Common myeloid progenitor, CD34-positive (primary cell): Measurements from ENCODE around the gene ZDHHC11.
"Not testable (repeated sequence)": the region's sequence is repeated elsewhere in the genome, so short reads cannot be mapped to it uniquely, and the experiment has no call there.

Source experiments
- CTCF ChIA-PET: fragments of 350-600 bp; sonication (Branson Sonifier 250); formaldehyde crosslinking; loops from one replicate; lab custom pipeline; 2021; ENCODE audit warnings: antibody characterized with exemption; lab: Charles Lee
- POLR2A ChIA-PET: fragments of 350-600 bp; sonication (Branson Sonifier 250); formaldehyde crosslinking; loops from one replicate; lab custom pipeline; 2021; ENCODE audit warnings: antibody characterized with exemption; lab: Charles Lee
- DNase-seq, 3 donors: peaks; one replicate each; pipeline versions ENCODE4 v3.0.0 to v3.0.0-alpha.2; 2013
- H3K27ac ChIP-seq, 2 experiments: 1 replicate in 1 of 2; 2 replicates in 1 of 2; pipeline ENCODE4 v1.7.0; 2013; ENCODE audit warnings: inconsistent platforms in 2 of 2, low read length in 2 of 2, mild to moderate bottlenecking in 2 of 2, low read depth in 1 of 2, moderate library complexity in 1 of 2; ENCODE audit not compliant: severe bottlenecking in 2 of 2, insufficient read depth in 1 of 2, poor library complexity in 1 of 2
- H3K27me3 ChIP-seq, 5 experiments: replicated peaks in 2 of 5; 1 replicate in 3 of 5; 2 replicates in 2 of 5; pipeline versions ENCODE4 v1.6.1 to v1.7.0; 2013; ENCODE audit warnings: low read length in 4 of 5, mild to moderate bottlenecking in 2 of 5, moderate library complexity in 2 of 5, inconsistent platforms in 1 of 5; ENCODE audit not compliant: insufficient read depth in 5 of 5, control insufficient read depth in 4 of 5
- H3K36me3 ChIP-seq, 4 experiments: 1 replicate in 2 of 4; 2 replicates in 2 of 4; pipeline versions ENCODE4 v1.6.1 to v1.7.0; 2013; ENCODE audit warnings: low read length in 3 of 4, control low read depth in 1 of 4, mild to moderate bottlenecking in 1 of 4; ENCODE audit not compliant: control insufficient read depth in 4 of 4, insufficient read depth in 4 of 4
- H3K4me1 ChIP-seq, 4 experiments: 1 replicate in 3 of 4; 2 replicates in 1 of 4; pipeline versions ENCODE4 v1.6.1 to v1.7.1; 2013; ENCODE audit warnings: low read length in 3 of 4, mild to moderate bottlenecking in 3 of 4, control low read depth in 1 of 4, inconsistent platforms in 1 of 4, moderate library complexity in 1 of 4; ENCODE audit not compliant: control insufficient read depth in 4 of 4, insufficient read depth in 4 of 4; ENCODE audit errors: control extremely low read depth in 1 of 4
- H3K4me3 ChIP-seq, 7 experiments: 1 replicate in 4 of 7; 2 replicates in 3 of 7; pipeline versions ENCODE4 v1.5.1 to v1.7.0; 2013; ENCODE audit warnings: mild to moderate bottlenecking in 7 of 7, low read length in 6 of 7, moderate library complexity in 6 of 7, inconsistent platforms in 2 of 7, low read depth in 2 of 7, control low read depth in 1 of 7; ENCODE audit not compliant: insufficient read depth in 4 of 7, control insufficient read depth in 1 of 7; ENCODE audit errors: extremely low read depth in 1 of 7
- H3K9me3 ChIP-seq, 5 experiments: 1 replicate in 4 of 5; 2 replicates in 1 of 5; pipeline versions ENCODE4 v1.6.1 to v1.7.1; 2013; ENCODE audit warnings: low read length in 4 of 5, mild to moderate bottlenecking in 2 of 5, inconsistent platforms in 1 of 5, low read depth in 1 of 5, moderate library complexity in 1 of 5; ENCODE audit not compliant: control insufficient read depth in 4 of 5, insufficient read depth in 2 of 5; ENCODE audit errors: control extremely low read depth in 1 of 5
- WGBS: methylation state at CpG from one replicate; pipeline ENCODE4 v1.1.5; 2013; ENCODE audit not compliant: insufficient coverage; 5-methylcytosine and 5-hydroxymethylcytosine counted together

The ZDHHC11 gene

GRCh38 chr5:785181-785705 is 65.5 kb downstream of the ZDHHC11 start:
- Histone ChIP-seq H3K27me3 (peaks cover 0 to 46% (median 0%) of the 10 kb centered on the region in 5 experiments), H3K4me3 (peak overlapping the region in 5 of 7 experiments; percentile 23 to 79 (median 47)), H3K4me1 (peaks cover 0 to 22% (median 12%) of the 10 kb centered on the region in 4 experiments)
- H3K9me3 ChIP-seq, CTCF ChIA-PET, POLR2A ChIA-PET, H3K27ac ChIP-seq, H3K36me3 ChIP-seq: not testable (repeated sequence)
- 5% methylated on average over 17 of the region's 43 CpGs for WGBS
- DNase-seq, result peak in 1 of 3 donors; percentile 22

- Histone ChIP-seq H3K27me3 (peaks cover 0 to 42% (median 0%) of the 10 kb centered on the region in 5 experiments), H3K4me1 (peaks cover 0 to 22% (median 12%) of the 10 kb centered on the region in 4 experiments), H3K4me3 (peak within 1 kb of the TSS; percentile 20 to 79 (median 57))
- 0% methylated on average over 52 of the region's 101 CpGs for WGBS
- POLR2A ChIA-PET, H3K27ac ChIP-seq, H3K9me3 ChIP-seq, CTCF ChIA-PET, H3K36me3 ChIP-seq: not testable (repeated sequence)
- DNase-seq, result peak; percentile 49 to 79 (median 77)
Measured at GRCh38 chr5:784428-785177, 66.2 kb downstream of the ZDHHC11 start, which contains the start of gene ZDHHC11B. Gene ZDHHC11B (minus strand): TSS chr5:784729. CDS start chr5:766919, 17,810 bp downstream.

- 2% methylated on average over 29 of the region's 43 CpGs for WGBS
- H3K27ac ChIP-seq, H3K36me3 ChIP-seq, CTCF ChIA-PET, POLR2A ChIA-PET, H3K9me3 ChIP-seq: not testable (repeated sequence)
- peaks cover 0 to 22% (median 12%) of the 10 kb centered on the region in 4 experiments for H3K4me1 ChIP-seq
- H3K4me3 ChIP-seq, result peak overlapping the region in 5 of 7 experiments; percentile 42 to 74 (median 61)
- DNase-seq, result peak in 1 of 3 donors; percentile 30
- peaks cover 0 to 39% (median 0%) of the 10 kb centered on the region in 5 experiments for H3K27me3 ChIP-seq
Measured at GRCh38 chr5:783881-784427, 66.8 kb downstream of the ZDHHC11 start.

GRCh38 chr5:783049-783802 is 67.6 kb downstream of the ZDHHC11 start:
- H3K9me3 ChIP-seq, POLR2A ChIA-PET, CTCF ChIA-PET, DNase-seq, H3K27ac ChIP-seq, H3K36me3 ChIP-seq: not testable (repeated sequence)
- Histone ChIP-seq H3K4me1 (peaks cover 0 to 22% (median 12%) of the 10 kb centered on the region in 4 experiments), H3K4me3 (peak overlapping the region in 2 of 7 experiments; percentile 64 to 74), H3K27me3 (peaks cover 0 to 32% (median 0%) of the 10 kb centered on the region in 5 experiments)
- 0% methylated on average over 3 of the region's 31 CpGs for WGBS

GRCh38 chr5:782356-782755 is 68.4 kb downstream of the ZDHHC11 start:
- no CpG with 5 or more reads among the region's 12 CpGs for WGBS
- H3K4me1 ChIP-seq, result peaks cover 0 to 22% (median 12%) of the 10 kb centered on the region in 4 experiments
- H3K9me3 ChIP-seq, CTCF ChIA-PET, POLR2A ChIA-PET, H3K36me3 ChIP-seq, H3K27ac ChIP-seq, DNase-seq, H3K4me3 ChIP-seq: not testable (repeated sequence)
- peaks cover 0 to 25% (median 0%) of the 10 kb centered on the region in 5 experiments for H3K27me3 ChIP-seq

- H3K4me3 ChIP-seq, POLR2A ChIA-PET, H3K36me3 ChIP-seq, DNase-seq, H3K9me3 ChIP-seq, H3K27ac ChIP-seq, CTCF ChIA-PET: not testable (repeated sequence)
- Histone ChIP-seq H3K4me1 (peaks cover 0 to 21% (median 12%) of the 10 kb centered on the region in 4 experiments), H3K27me3 (peaks cover 0 to 24% (median 0%) of the 10 kb centered on the region in 5 experiments)
- 93% methylated on average over 9 of the region's 17 CpGs for WGBS
Measured at GRCh38 chr5:780571-780970, 70.2 kb downstream of the ZDHHC11 start.
